ENCODE data around the gene CNNM3. TPM values are rescaled to one million over a fixed set of nuclear protein-coding genes. Genes with fewer than 3 reads are reported as not detected.

Gene CNNM3
- total and polyA plus RNA-seq, 2 experiments from 2014 or later, result 17.1 to 25.8 TPM

- Histone ChIP-seq H3K9me2 (replicated peaks; ENCODE audit: insufficient read depth) (no peaks in the 10 kb centered on the region), H3K79me2 (peaks cover 46% of the 10 kb centered on the region), H2AFZ (no peak overlapping the region), H3K4me1 (ENCODE audit: insufficient read depth) (peaks cover 19% of the 10 kb centered on the region), H3K4me3 (no peak overlapping the region), H3K4me2 (no peak overlapping the region), H4K20me1 (ENCODE audit: insufficient read depth, poor library complexity, severe bottlenecking) (peaks cover 20% of the 10 kb centered on the region), H3K9me3 (ENCODE audit: low read depth) (no peaks in the 10 kb centered on the region), H3K27me3 (no peaks in the 10 kb centered on the region), H3K36me3 (replicated peaks; ENCODE audit: insufficient read depth, low read depth) (no peaks in the 10 kb centered on the region), H3K27ac (no peak overlapping the region)
- 97% methylated on average over 22 of the region's 22 CpGs for WGBS (ENCODE audit: low lambda C conversion rate, missing lambda C conversion rate)
- TF ChIP-seq EZH2phosphoT487 (IDR thresholded peaks at IDR 0.05; ENCODE audit: low read depth, severe bottlenecking, unreplicated experiment) (no peak), CTCF (IDR thresholded peaks at IDR 0.05; ENCODE audit: poor library complexity) (no peak), EZH2 (IDR thresholded peaks at IDR 0.05; ENCODE audit: borderline replicate concordance) (no peak)
- no peak for DNase-seq (ENCODE audit: low spot score)
Measured at GRCh38 chr2:96826546-96827278, 10.6 kb downstream of the CNNM3 start.

GRCh38 chr2:96828436-96828835 lies 12.4 kb downstream of the CNNM3 start:
- Histone ChIP-seq H3K9me2 (replicated peaks; ENCODE audit: insufficient read depth) (no peaks in the 10 kb centered on the region), H4K20me1 (ENCODE audit: insufficient read depth, poor library complexity, severe bottlenecking) (peaks cover 4% of the 10 kb centered on the region), H3K27ac (no peak overlapping the region), H3K27me3 (no peaks in the 10 kb centered on the region), H3K4me2 (no peak overlapping the region), H2AFZ (no peak overlapping the region), H3K4me3 (no peak overlapping the region), H3K4me1 (ENCODE audit: insufficient read depth) (peaks cover 23% of the 10 kb centered on the region), H3K36me3 (replicated peaks; ENCODE audit: insufficient read depth, low read depth) (no peaks in the 10 kb centered on the region), H3K79me2 (peaks cover 28% of the 10 kb centered on the region), H3K9me3 (ENCODE audit: low read depth) (no peaks in the 10 kb centered on the region)
- 98% methylated on average over 14 of the region's 14 CpGs for WGBS (ENCODE audit: low lambda C conversion rate, missing lambda C conversion rate)
- TF ChIP-seq CTCF (IDR thresholded peaks at IDR 0.05; ENCODE audit: poor library complexity), result no peak
- TF ChIP-seq EZH2 (IDR thresholded peaks at IDR 0.05; ENCODE audit: borderline replicate concordance), result no peak
- TF ChIP-seq EZH2phosphoT487 (IDR thresholded peaks at IDR 0.05; ENCODE audit: low read depth, severe bottlenecking, unreplicated experiment), result no peak
- DNase-seq (ENCODE audit: low spot score), result no peak

- Histone ChIP-seq H3K9me2 (replicated peaks; ENCODE audit: insufficient read depth) (no peaks in the 10 kb centered on the region), H2AFZ (no peak overlapping the region), H3K36me3 (replicated peaks; ENCODE audit: insufficient read depth, low read depth) (no peaks in the 10 kb centered on the region), H3K4me2 (no peak overlapping the region), H3K9me3 (ENCODE audit: low read depth) (no peaks in the 10 kb centered on the region), H4K20me1 (ENCODE audit: insufficient read depth, poor library complexity, severe bottlenecking) (no peaks in the 10 kb centered on the region), H3K79me2 (peaks cover 24% of the 10 kb centered on the region), H3K27ac (no peak overlapping the region), H3K27me3 (no peaks in the 10 kb centered on the region), H3K4me3 (no peak overlapping the region), H3K4me1 (ENCODE audit: insufficient read depth) (peaks cover 18% of the 10 kb centered on the region)
- no peak for DNase-seq (ENCODE audit: low spot score)
- TF ChIP-seq EZH2phosphoT487 (IDR thresholded peaks at IDR 0.05; ENCODE audit: low read depth, severe bottlenecking, unreplicated experiment) (no peak), EZH2 (IDR thresholded peaks at IDR 0.05; ENCODE audit: borderline replicate concordance) (no peak), CTCF (IDR thresholded peaks at IDR 0.05; ENCODE audit: poor library complexity) (no peak)
- WGBS (ENCODE audit: low lambda C conversion rate, missing lambda C conversion rate), result 96% methylated on average over 13 of the region's 13 CpGs
Measured at GRCh38 chr2:96828874-96829273, 12.8 kb downstream of the CNNM3 start.

Data from hepatocyte (in vitro differentiated cells).